A673 (cell line): ENCODE data around the gene SLC5A9. TPM values are rescaled to one million over a fixed set of nuclear protein-coding genes. Genes with fewer than 3 reads are reported as not detected.

ENCODE experiments used
- BruUV-seq: library from RNA; stranded (reverse); fragments of 400-500 nt; replicated peaks from 2 replicates; lab custom pipeline; 2021; lab: Mats Ljungman, UMichigan
- CTCF ChIA-PET: fragments of 300-600 bp; sonication (Branson Sonifier 250); formaldehyde crosslinking; loops from one replicate; lab custom pipeline; 2022; ENCODE audit warnings: antibody characterized with exemption; lab: Charles Lee
- POLR2A ChIA-PET: fragments of 300-600 bp; sonication (Branson Sonifier 250); formaldehyde crosslinking; loops from one replicate; lab custom pipeline; 2022; ENCODE audit warnings: antibody characterized with exemption; ENCODE audit not compliant: low non-redundant PET; lab: Charles Lee
- DNase-seq: peaks from one replicate; pipeline ENCODE4 v3.0.0-alpha.2; 2015; ENCODE audit warnings: low spot score
- H3K27ac ChIP-seq: fragments of 200-600 bp; sonication (generic); 2 replicates; pipeline ENCODE4 v1.5.1; 2016; ENCODE audit warnings: mixed run types, low read depth, mild to moderate bottlenecking, mixed read lengths, antibody characterized with exemption, low read length; ENCODE audit not compliant: poor library complexity, severe bottlenecking
- H3K27me3 ChIP-seq: fragments of 200-600 bp; sonication (generic); replicated peaks from 2 replicates; pipeline ENCODE4 v1.6.1; 2017; ENCODE audit warnings: mixed run types, low read depth, mild to moderate bottlenecking, mixed read lengths, antibody characterized with exemption, low read length; ENCODE audit not compliant: insufficient read depth, poor library complexity
- H3K36me3 ChIP-seq: fragments of 200-600 bp; sonication (generic); 2 replicates; pipeline ENCODE4 v1.6.1; 2016; ENCODE audit warnings: mixed run types, mild to moderate bottlenecking, mixed read lengths, antibody characterized with exemption, low read length; ENCODE audit not compliant: insufficient read depth, poor library complexity, severe bottlenecking
- H3K4me1 ChIP-seq: fragments of 200-600 bp; sonication (generic); 2 replicates; pipeline ENCODE4 v1.6.1; 2017; ENCODE audit warnings: mixed run types, mild to moderate bottlenecking, mixed read lengths, antibody characterized with exemption, low read length; ENCODE audit not compliant: insufficient read depth, poor library complexity, severe bottlenecking
- H3K4me3 ChIP-seq: fragments of 200-600 bp; sonication (generic); 2 replicates; pipeline ENCODE4 v1.5.1; 2016; ENCODE audit warnings: low read depth, mixed run types, mild to moderate bottlenecking, mixed read lengths, low read length; ENCODE audit not compliant: poor library complexity, severe bottlenecking
- H3K9me3 ChIP-seq: fragments of 200-600 bp; sonication (generic); 2 replicates; pipeline ENCODE4 v1.6.1; 2016; ENCODE audit warnings: mixed run types, low read depth, mild to moderate bottlenecking, mixed read lengths, antibody characterized with exemption, low read length; ENCODE audit not compliant: poor library complexity, severe bottlenecking
- EZH2 ChIP-seq: fragments of 200-600 bp; sonication (generic); IDR thresholded peaks from 2 replicates; pipeline ENCODE4 v1.6.1; 2017; ENCODE audit warnings: borderline replicate concordance, low read depth, mild to moderate bottlenecking, mixed read lengths, antibody characterized with exemption, low read length; ENCODE audit not compliant: poor library complexity, severe bottlenecking
- intact Hi-C: fragments of 100-400 bp; cut with micrococcal nuclease; formaldehyde crosslinking; loops from one replicate; pipeline ENCODE4 v1.10.0; 2022; ENCODE audit not compliant: unreplicated experiment
- total RNA-seq: library from RNA; stranded (reverse); gene quantifications from 2 replicates; pipeline ENCODE4 v1.2.3, GENCODE V29; 2021
- TF ChIP-seq, protein P1 (sequence below): fragments of 300-800, 200-600 bp; sonication (generic); conservative IDR thresholded peaks from 2 replicates; pipeline ENCODE4 v1.5.1; 2017; ENCODE audit warnings: low read depth, mild to moderate bottlenecking, antibody characterized with exemption, low read length, moderate library complexity, mixed read lengths

SLC5A9 gene
- total RNA-seq, 1 experiment from 2014 or later: not detected

DNA sequence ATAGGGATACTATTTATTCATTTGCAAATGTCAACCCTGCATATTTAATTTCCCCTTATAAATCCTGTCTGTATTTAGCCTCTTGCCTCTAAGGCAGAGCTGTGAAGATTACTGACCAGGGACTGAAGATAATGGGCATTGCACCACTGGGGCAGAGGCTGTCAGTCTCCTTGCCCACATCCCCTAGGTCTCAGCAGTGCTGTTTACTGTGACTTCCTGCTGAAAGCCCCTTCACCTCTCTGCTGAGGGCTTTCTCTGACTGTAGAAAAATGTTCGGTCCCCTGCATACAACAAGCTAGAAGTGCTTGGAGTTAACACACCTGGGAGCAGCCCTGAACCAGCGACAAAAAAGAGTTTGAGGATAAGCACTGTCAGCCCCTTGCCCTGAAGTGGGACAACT, 28.8 kb downstream of the SLC5A9 start:
- BruUV-seq: no TSS peak
- intact Hi-C loops: no loop called here
- H3K36me3 ChIP-seq: no peaks in the 10 kb centered on the region
- ChIA-PET POLR2A (no interaction called here), CTCF (no interaction called here)
- no peak for DNase-seq
- no peaks in the 10 kb centered on the region for H3K4me1 ChIP-seq
- H3K27me3 ChIP-seq: peaks cover 4% of the 10 kb centered on the region
- no peak for TF ChIP-seq EZH2
- TF ChIP-seq, protein P1, sequence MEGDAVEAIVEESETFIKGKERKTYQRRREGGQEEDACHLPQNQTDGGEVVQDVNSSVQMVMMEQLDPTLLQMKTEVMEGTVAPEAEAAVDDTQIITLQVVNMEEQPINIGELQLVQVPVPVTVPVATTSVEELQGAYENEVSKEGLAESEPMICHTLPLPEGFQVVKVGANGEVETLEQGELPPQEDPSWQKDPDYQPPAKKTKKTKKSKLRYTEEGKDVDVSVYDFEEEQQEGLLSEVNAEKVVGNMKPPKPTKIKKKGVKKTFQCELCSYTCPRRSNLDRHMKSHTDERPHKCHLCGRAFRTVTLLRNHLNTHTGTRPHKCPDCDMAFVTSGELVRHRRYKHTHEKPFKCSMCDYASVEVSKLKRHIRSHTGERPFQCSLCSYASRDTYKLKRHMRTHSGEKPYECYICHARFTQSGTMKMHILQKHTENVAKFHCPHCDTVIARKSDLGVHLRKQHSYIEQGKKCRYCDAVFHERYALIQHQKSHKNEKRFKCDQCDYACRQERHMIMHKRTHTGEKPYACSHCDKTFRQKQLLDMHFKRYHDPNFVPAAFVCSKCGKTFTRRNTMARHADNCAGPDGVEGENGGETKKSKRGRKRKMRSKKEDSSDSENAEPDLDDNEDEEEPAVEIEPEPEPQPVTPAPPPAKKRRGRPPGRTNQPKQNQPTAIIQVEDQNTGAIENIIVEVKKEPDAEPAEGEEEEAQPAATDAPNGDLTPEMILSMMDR: no peak
- H3K9me3 ChIP-seq: no peaks in the 10 kb centered on the region
- no peak overlapping the region for H3K27ac ChIP-seq
- H3K4me3 ChIP-seq: no peak overlapping the region

DNA sequence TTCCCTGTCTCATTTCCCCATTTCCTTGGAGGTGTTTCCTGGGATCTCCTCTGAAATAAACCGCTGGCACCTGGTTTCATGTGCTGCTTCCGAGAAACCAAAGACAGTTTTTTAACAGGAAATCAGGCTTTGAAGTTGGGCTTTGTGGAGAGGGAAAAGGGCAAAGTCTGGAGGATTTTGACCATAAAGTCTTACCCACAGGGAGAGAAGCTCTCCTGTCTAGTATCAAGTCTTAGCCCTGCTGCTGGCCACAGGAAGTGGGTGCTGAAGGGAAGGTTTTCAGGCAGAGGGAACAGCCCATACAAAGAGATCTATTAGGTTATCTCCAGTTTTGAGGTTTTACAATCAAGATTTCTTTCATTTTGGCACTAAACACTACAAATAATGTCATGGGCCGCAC, 29.3 kb downstream of the SLC5A9 start:
- H3K36me3 ChIP-seq: no peaks in the 10 kb centered on the region
- POLR2A ChIA-PET: no interaction called here
- H3K4me1 ChIP-seq: no peaks in the 10 kb centered on the region
- no peak overlapping the region for H3K4me3 ChIP-seq
- intact Hi-C loops: no loop called here
- no peaks in the 10 kb centered on the region for H3K9me3 ChIP-seq
- CTCF ChIA-PET: no interaction called here
- no peak for TF ChIP-seq EZH2
- TF ChIP-seq, protein P1: no peak
- H3K27me3 ChIP-seq: peaks cover 4% of the 10 kb centered on the region
- no peak for DNase-seq
- BruUV-seq: no TSS peak
- H3K27ac ChIP-seq: no peak overlapping the region

DNA sequence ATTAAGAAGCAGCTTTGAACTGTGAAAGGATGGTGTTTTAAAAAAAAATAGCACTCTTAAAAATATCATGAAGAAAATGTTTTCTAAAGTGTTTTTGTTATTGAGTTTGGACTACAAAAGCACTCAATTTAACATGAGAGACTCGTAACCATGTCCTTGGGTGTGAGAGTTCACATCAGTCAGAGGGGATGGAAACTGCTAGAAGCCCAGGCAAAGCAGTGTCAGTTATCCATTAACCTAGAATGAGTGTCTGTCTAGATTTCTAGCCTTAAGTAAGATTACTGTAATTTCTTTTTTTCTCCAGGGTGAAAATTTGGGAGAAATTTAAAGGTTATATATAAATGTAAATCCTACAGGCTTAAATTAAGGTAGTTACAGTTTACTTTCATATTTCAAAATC, 31.7 kb downstream of the SLC5A9 start:
- no TSS peak for BruUV-seq
- no peak overlapping the region for H3K4me3 ChIP-seq
- no peaks in the 10 kb centered on the region for H3K9me3 ChIP-seq
- no peaks in the 10 kb centered on the region for H3K36me3 ChIP-seq
- no peaks in the 10 kb centered on the region for H3K4me1 ChIP-seq
- POLR2A ChIA-PET: no interaction called here
- peaks cover 4% of the 10 kb centered on the region for H3K27me3 ChIP-seq
- H3K27ac ChIP-seq: no peak overlapping the region
- no peak for TF ChIP-seq EZH2
- TF ChIP-seq, protein P1: no peak
- DNase-seq: no peak
- CTCF ChIA-PET: no interaction called here
- intact Hi-C loops: no loop called here
